ENCODE data around the gene NFE2L3.
"Not testable (repeated sequence)": the region's sequence is repeated elsewhere in the genome, so short reads cannot be mapped to it uniquely, and the experiment has no call there.

GRCh38 chr7:26175903-26176302, 23.9 kb downstream of the NFE2L3 start:
- TF ChIP-seq CTCF (conservative IDR thresholded peaks at IDR 0.05; ENCODE audit: low read depth, low read length); EZH2 (IDR thresholded peaks at IDR 0.05; ENCODE audit: borderline replicate concordance, low read depth, low read length, poor library complexity, severe bottlenecking): not testable (repeated sequence)

All from A673 (cell line).